HepG2 (cell line): ENCODE measurements around the gene MGAT2.

Experiments
- ARNTL ChIP-seq: sonication (generic); formaldehyde crosslinking; IDR thresholded peaks from 2 replicates; pipeline ENCODE4 v1.4.0; 2020; ENCODE audit warnings: mild to moderate bottlenecking, missing genetic modification reagents
- EZH2 ChIP-seq: conservative IDR thresholded peaks from 2 replicates; pipeline ENCODE4 v1.6.1; 2012; ENCODE audit warnings: mild to moderate bottlenecking, low read depth, low read length, moderate library complexity
- JUND ChIP-seq: sonication (generic); formaldehyde crosslinking; IDR thresholded peaks from 2 replicates; pipeline ENCODE4 v1.8.0; 2022; ENCODE audit warnings: mild to moderate bottlenecking, missing genetic modification reagents
- NFIC ChIP-seq: IDR thresholded peaks from 2 replicates; pipeline ENCODE4 v1.6.1; 2012; ENCODE audit warnings: mild to moderate bottlenecking, low read length, inconsistent platforms
- POLR2A ChIP-seq, 2 experiments: IDR thresholded peaks; 2 replicates each; pipeline ENCODE4 v1.6.1; 2011; ENCODE audit warnings: low read depth in 2 of 2, low read length in 2 of 2, mild to moderate bottlenecking in 1 of 2, moderate library complexity in 1 of 2; ENCODE audit not compliant: insufficient read depth in 1 of 2
- TEAD2 ChIP-seq: sonication (generic); formaldehyde crosslinking; IDR thresholded peaks from 2 replicates; pipeline ENCODE4 v1.9.0; 2021; ENCODE audit warnings: missing genetic modification reagents
- THAP11 ChIP-seq: IDR thresholded peaks from 2 replicates; pipeline ENCODE4 v1.6.1; 2016; ENCODE audit warnings: missing biosample characterization, missing genetic modification reagents
- TF ChIP-seq, protein P1 (sequence below): IDR thresholded peaks from 2 replicates; pipeline ENCODE4 v1.6.1; 2016
- TF ChIP-seq, protein P2 (sequence below), 2 experiments: sonication (generic) in 1 of 2; formaldehyde crosslinking in 1 of 2; IDR thresholded peaks; 2 replicates each; pipeline versions ENCODE4 v1.6.1 to v1.9.0; 2014 to 2022; ENCODE audit warnings: antibody characterized with exemption in 1 of 2, borderline replicate concordance in 1 of 2, inconsistent platforms in 1 of 2, low read depth in 1 of 2, missing genetic modification reagents in 1 of 2
- TF ChIP-seq, protein P3 (sequence below): sonication (generic); formaldehyde crosslinking; IDR thresholded peaks from 2 replicates; pipeline ENCODE4 v1.8.1; 2023; ENCODE audit warnings: missing genetic modification reagents, inconsistent platforms, borderline replicate concordance
- TF ChIP-seq, protein P4 (sequence below): sonication (generic); formaldehyde crosslinking; IDR thresholded peaks from 2 replicates; pipeline ENCODE4 v1.4.0; 2020; ENCODE audit warnings: missing genetic modification reagents
- TF ChIP-seq, protein P5 (sequence below): sonication (generic); formaldehyde crosslinking; IDR thresholded peaks from 2 replicates; pipeline ENCODE4 v1.5.0; 2020; ENCODE audit warnings: mild to moderate bottlenecking, low read depth, missing genetic modification reagents, borderline replicate concordance
- TF ChIP-seq, protein P6 (sequence below): sonication (generic); formaldehyde crosslinking; IDR thresholded peaks from 2 replicates; pipeline ENCODE4 v1.5.0; 2020; ENCODE audit warnings: mild to moderate bottlenecking, missing genetic modification reagents, moderate library complexity
- TF ChIP-seq, protein P7 (sequence below): sonication (generic); formaldehyde crosslinking; IDR thresholded peaks from 2 replicates; pipeline ENCODE4 v1.5.0; 2020; ENCODE audit warnings: missing genetic modification reagents

DNA sequence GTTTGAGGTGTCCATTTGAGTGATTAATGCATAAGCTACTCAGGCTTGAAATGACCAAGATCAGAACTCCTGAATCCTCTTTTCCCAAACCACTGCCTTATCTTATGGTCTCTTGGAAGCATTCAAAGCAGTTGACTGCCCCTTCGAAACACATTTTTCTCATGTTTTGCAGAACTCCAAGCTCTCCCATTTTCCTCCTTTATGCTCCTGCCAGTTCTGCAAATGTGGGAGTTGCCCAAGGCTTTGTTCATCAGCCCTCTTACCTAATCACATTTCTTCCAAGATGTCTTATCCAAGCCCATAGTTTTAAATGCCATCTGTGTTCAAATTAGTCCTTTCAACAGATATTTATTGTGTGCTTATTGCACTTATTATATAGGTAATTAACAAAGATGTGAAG, 16.3 kb downstream of the MGAT2 start:
- TF ChIP-seq, protein P1, sequence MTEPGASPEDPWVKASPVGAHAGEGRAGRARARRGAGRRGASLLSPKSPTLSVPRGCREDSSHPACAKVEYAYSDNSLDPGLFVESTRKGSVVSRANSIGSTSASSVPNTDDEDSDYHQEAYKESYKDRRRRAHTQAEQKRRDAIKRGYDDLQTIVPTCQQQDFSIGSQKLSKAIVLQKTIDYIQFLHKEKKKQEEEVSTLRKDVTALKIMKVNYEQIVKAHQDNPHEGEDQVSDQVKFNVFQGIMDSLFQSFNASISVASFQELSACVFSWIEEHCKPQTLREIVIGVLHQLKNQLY (CRISPR knock-in tag): no peak
- no peak for TF ChIP-seq JUND (CRISPR knock-in tag)
- no peak for TF ChIP-seq POLR2A (IDR thresholded peaks at IDR 0.05; ENCODE audit: insufficient read depth in 1 of 2, low read depth in 2 of 2, low read length in 2 of 2)
- no peak for TF ChIP-seq NFIC
- TF ChIP-seq, protein P2, sequence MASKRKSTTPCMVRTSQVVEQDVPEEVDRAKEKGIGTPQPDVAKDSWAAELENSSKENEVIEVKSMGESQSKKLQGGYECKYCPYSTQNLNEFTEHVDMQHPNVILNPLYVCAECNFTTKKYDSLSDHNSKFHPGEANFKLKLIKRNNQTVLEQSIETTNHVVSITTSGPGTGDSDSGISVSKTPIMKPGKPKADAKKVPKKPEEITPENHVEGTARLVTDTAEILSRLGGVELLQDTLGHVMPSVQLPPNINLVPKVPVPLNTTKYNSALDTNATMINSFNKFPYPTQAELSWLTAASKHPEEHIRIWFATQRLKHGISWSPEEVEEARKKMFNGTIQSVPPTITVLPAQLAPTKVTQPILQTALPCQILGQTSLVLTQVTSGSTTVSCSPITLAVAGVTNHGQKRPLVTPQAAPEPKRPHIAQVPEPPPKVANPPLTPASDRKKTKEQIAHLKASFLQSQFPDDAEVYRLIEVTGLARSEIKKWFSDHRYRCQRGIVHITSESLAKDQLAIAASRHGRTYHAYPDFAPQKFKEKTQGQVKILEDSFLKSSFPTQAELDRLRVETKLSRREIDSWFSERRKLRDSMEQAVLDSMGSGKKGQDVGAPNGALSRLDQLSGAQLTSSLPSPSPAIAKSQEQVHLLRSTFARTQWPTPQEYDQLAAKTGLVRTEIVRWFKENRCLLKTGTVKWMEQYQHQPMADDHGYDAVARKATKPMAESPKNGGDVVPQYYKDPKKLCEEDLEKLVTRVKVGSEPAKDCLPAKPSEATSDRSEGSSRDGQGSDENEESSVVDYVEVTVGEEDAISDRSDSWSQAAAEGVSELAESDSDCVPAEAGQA (IDR thresholded peaks at IDR 0.05; ENCODE audit: low read depth): no peak
- TF ChIP-seq, protein P2 (CRISPR knock-in tag; IDR thresholded peaks at IDR 0.05; ENCODE audit: borderline replicate concordance): no peak
- TF ChIP-seq, protein P3, sequence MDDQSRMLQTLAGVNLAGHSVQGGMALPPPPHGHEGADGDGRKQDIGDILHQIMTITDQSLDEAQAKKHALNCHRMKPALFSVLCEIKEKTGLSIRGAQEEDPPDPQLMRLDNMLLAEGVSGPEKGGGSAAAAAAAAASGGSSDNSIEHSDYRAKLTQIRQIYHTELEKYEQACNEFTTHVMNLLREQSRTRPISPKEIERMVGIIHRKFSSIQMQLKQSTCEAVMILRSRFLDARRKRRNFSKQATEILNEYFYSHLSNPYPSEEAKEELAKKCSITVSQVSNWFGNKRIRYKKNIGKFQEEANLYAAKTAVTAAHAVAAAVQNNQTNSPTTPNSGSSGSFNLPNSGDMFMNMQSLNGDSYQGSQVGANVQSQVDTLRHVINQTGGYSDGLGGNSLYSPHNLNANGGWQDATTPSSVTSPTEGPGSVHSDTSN (CRISPR knock-in tag): no peak
- no peak for TF ChIP-seq EZH2
- TF ChIP-seq, protein P4, sequence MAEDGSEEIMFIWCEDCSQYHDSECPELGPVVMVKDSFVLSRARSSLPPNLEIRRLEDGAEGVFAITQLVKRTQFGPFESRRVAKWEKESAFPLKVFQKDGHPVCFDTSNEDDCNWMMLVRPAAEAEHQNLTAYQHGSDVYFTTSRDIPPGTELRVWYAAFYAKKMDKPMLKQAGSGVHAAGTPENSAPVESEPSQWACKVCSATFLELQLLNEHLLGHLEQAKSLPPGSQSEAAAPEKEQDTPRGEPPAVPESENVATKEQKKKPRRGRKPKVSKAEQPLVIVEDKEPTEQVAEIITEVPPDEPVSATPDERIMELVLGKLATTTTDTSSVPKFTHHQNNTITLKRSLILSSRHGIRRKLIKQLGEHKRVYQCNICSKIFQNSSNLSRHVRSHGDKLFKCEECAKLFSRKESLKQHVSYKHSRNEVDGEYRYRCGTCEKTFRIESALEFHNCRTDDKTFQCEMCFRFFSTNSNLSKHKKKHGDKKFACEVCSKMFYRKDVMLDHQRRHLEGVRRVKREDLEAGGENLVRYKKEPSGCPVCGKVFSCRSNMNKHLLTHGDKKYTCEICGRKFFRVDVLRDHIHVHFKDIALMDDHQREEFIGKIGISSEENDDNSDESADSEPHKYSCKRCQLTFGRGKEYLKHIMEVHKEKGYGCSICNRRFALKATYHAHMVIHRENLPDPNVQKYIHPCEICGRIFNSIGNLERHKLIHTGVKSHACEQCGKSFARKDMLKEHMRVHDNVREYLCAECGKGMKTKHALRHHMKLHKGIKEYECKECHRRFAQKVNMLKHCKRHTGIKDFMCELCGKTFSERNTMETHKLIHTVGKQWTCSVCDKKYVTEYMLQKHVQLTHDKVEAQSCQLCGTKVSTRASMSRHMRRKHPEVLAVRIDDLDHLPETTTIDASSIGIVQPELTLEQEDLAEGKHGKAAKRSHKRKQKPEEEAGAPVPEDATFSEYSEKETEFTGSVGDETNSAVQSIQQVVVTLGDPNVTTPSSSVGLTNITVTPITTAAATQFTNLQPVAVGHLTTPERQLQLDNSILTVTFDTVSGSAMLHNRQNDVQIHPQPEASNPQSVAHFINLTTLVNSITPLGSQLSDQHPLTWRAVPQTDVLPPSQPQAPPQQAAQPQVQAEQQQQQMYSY (CRISPR knock-in tag): no peak
- TF ChIP-seq, protein P5, sequence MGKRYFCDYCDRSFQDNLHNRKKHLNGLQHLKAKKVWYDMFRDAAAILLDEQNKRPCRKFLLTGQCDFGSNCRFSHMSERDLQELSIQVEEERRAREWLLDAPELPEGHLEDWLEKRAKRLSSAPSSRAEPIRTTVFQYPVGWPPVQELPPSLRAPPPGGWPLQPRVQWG (CRISPR knock-in tag): no peak
- TF ChIP-seq THAP11 (CRISPR knock-in tag): no peak
- TF ChIP-seq, protein P6, sequence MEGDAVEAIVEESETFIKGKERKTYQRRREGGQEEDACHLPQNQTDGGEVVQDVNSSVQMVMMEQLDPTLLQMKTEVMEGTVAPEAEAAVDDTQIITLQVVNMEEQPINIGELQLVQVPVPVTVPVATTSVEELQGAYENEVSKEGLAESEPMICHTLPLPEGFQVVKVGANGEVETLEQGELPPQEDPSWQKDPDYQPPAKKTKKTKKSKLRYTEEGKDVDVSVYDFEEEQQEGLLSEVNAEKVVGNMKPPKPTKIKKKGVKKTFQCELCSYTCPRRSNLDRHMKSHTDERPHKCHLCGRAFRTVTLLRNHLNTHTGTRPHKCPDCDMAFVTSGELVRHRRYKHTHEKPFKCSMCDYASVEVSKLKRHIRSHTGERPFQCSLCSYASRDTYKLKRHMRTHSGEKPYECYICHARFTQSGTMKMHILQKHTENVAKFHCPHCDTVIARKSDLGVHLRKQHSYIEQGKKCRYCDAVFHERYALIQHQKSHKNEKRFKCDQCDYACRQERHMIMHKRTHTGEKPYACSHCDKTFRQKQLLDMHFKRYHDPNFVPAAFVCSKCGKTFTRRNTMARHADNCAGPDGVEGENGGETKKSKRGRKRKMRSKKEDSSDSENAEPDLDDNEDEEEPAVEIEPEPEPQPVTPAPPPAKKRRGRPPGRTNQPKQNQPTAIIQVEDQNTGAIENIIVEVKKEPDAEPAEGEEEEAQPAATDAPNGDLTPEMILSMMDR: no peak
- TF ChIP-seq, protein P7, sequence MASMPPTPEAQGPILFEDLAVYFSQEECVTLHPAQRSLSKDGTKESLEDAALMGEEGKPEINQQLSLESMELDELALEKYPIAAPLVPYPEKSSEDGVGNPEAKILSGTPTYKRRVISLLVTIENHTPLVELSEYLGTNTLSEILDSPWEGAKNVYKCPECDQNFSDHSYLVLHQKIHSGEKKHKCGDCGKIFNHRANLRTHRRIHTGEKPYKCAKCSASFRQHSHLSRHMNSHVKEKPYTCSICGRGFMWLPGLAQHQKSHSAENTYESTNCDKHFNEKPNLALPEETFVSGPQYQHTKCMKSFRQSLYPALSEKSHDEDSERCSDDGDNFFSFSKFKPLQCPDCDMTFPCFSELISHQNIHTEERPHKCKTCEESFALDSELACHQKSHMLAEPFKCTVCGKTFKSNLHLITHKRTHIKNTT (CRISPR knock-in tag): no peak
- no peak for TF ChIP-seq ARNTL (CRISPR knock-in tag)
- no peak for TF ChIP-seq TEAD2
